Esophagus muscularis mucosa (tissue), 4 donors: Measurements from ENCODE around the gene DHX35. TPM values are rescaled to one million over a fixed set of nuclear protein-coding genes. Genes with fewer than 3 reads are reported as not detected.
A peak's percentile ranks its signal among the peaks of the same experiment; 100 is the strongest.

Experiments
- DNase-seq: peaks from one replicate; pipeline ENCODE4 v3.0.0-alpha.2; 2017; ENCODE audit errors: extremely low spot score
- H3K27ac ChIP-seq, 4 donors: fragments of 200-600 bp; sonication (generic); replicated peaks in 1 of 4; 1 replicate in 3 of 4; 2 replicates in 1 of 4; pipeline ENCODE4 v1.5.1; 2016 to 2019; ENCODE audit warnings: mild to moderate bottlenecking in 1 of 4
- H3K27me3 ChIP-seq, 4 donors: fragments of 200-600 bp; sonication (generic); one replicate each; pipeline versions ENCODE4 v1.5.1 to v1.6.0; 2016 to 2019
- H3K36me3 ChIP-seq, 4 donors: fragments of 200-600 bp; sonication (generic); one replicate each; pipeline ENCODE4 v1.5.1; 2016 to 2019
- H3K4me1 ChIP-seq, 4 donors: fragments of 200-600 bp; sonication (generic); one replicate each; pipeline ENCODE4 v1.5.1; 2016 to 2019
- H3K4me3 ChIP-seq, 4 donors: fragments of 200-600 bp; sonication (generic); 1 replicate in 2 of 4; 2 replicates in 2 of 4; pipeline ENCODE4 v1.5.1; 2016 to 2019; ENCODE audit warnings: mild to moderate bottlenecking in 4 of 4, moderate library complexity in 1 of 4
- H3K9me3 ChIP-seq, 4 donors: fragments of 200-600 bp; sonication (generic); 1 replicate in 3 of 4; 2 replicates in 1 of 4; pipeline ENCODE4 v1.5.1; 2016 to 2019
- CTCF ChIP-seq, 3 experiments: fragments of 200-600 bp in 2 of 3; fragments of 450-650 bp in 1 of 3; sonication (generic) in 2 of 3; IDR thresholded peaks; one replicate each; pipeline ENCODE4 v1.5.1; 2017 to 2019; ENCODE audit warnings: antibody characterized with exemption in 3 of 3, mild to moderate bottlenecking in 2 of 3, moderate library complexity in 1 of 3
- EP300 ChIP-seq: sonication (generic); formaldehyde crosslinking; IDR thresholded peaks from one replicate; pipeline ENCODE4 v1.6.1; 2017; ENCODE audit warnings: antibody characterized with exemption
- POLR2A ChIP-seq: fragments of 450-650 bp; IDR thresholded peaks from one replicate; pipeline ENCODE4 v1.6.1; 2017; ENCODE audit warnings: antibody characterized with exemption, moderate library complexity, mild to moderate bottlenecking, low read depth
- POLR2AphosphoS5 ChIP-seq, 2 donors: sonication (generic); formaldehyde crosslinking; IDR thresholded peaks; one replicate each; pipeline ENCODE4 v1.6.1; 2017; ENCODE audit warnings: antibody characterized with exemption in 2 of 2
- WGBS: methylation state at CpG from one replicate; pipeline ENCODE4 v1.1.5; 2018; 5-methylcytosine and 5-hydroxymethylcytosine counted together
- intact Hi-C: fragments of 100-400 bp; cut with DNase I; formaldehyde crosslinking; loops from one replicate; pipeline ENCODE4 v1.15.1; 2023
- total RNA-seq, 4 donors: library from RNA; depleted of rRNA; stranded (reverse); fragments of >200 nt; gene quantifications; one replicate each; pipeline versions ENCODE4 v1.1.0 to v1.2.1, GENCODE V29; 2016

Gene DHX35
- total RNA-seq, 4 donors from 2014 or later: 19.7 to 31.7 (median 24.5) TPM

GRCh38 chr20:38970302-38970701 lies 8.2 kb downstream of the DHX35 start:
- H3K4me3 ChIP-seq: no peak overlapping the region
- H3K9me3 ChIP-seq: no peaks in the 10 kb centered on the region
- H3K27ac ChIP-seq: peak overlapping the region; percentile 79 to 98 (median 85)
- H3K27me3 ChIP-seq: no peaks in the 10 kb centered on the region
- 65% methylated on average over 1 of the region's 1 CpG for WGBS
- H3K4me1 ChIP-seq: peaks cover 7 to 63% (median 58%) of the 10 kb centered on the region in 4 donors
- no peak for DNase-seq
- peak; percentile 7 to 86 for TF ChIP-seq POLR2AphosphoS5 (IDR thresholded peaks at IDR 0.05)
- no peak for TF ChIP-seq CTCF (IDR thresholded peaks at IDR 0.05)
- intact Hi-C loops: no loop called here
- peaks cover 0 to 41% (median 18%) of the 10 kb centered on the region in 4 donors for H3K36me3 ChIP-seq

- peak overlapping the region; percentile 79 to 98 (median 85) for H3K27ac ChIP-seq
- TF ChIP-seq POLR2A (no peak), CTCF (IDR thresholded peaks at IDR 0.05) (no peak), POLR2AphosphoS5 (IDR thresholded peaks at IDR 0.05) (no peak)
Measured at GRCh38 chr20:38973107-38973506, 11.0 kb downstream of the DHX35 start.

GRCh38 chr20:38973645-38974044 lies 11.5 kb downstream of the DHX35 start:
- peaks cover 0 to 41% (median 17%) of the 10 kb centered on the region in 4 donors for H3K36me3 ChIP-seq
- no peaks in the 10 kb centered on the region for H3K9me3 ChIP-seq
- no peak for DNase-seq
- peak overlapping the region; percentile 79 to 98 (median 85) for H3K27ac ChIP-seq
- TF ChIP-seq CTCF (IDR thresholded peaks at IDR 0.05) (no peak), EP300 (no peak), POLR2A (no peak), POLR2AphosphoS5 (IDR thresholded peaks at IDR 0.05) (no peak)
- peaks cover 10 to 63% (median 53%) of the 10 kb centered on the region in 4 donors for H3K4me1 ChIP-seq
- 59% methylated on average over 4 of the region's 5 CpGs for WGBS
- intact Hi-C loops: no loop called here
- H3K27me3 ChIP-seq: no peaks in the 10 kb centered on the region
- H3K4me3 ChIP-seq: no peak overlapping the region

More at GRCh38 chr20:38973107-38973506, 11.0 kb downstream of the DHX35 start:
- H3K27me3 ChIP-seq: no peaks in the 10 kb centered on the region
- peaks cover 10 to 63% (median 55%) of the 10 kb centered on the region in 4 donors for H3K4me1 ChIP-seq
- intact Hi-C loops: no loop called here
- H3K36me3 ChIP-seq: peaks cover 0 to 41% (median 17%) of the 10 kb centered on the region in 4 donors
- H3K4me3 ChIP-seq: no peak overlapping the region
- H3K9me3 ChIP-seq: no peaks in the 10 kb centered on the region
- no peak for DNase-seq

- no peaks in the 10 kb centered on the region for H3K27me3 ChIP-seq
- DNase-seq: no peak
- no peaks in the 10 kb centered on the region for H3K9me3 ChIP-seq
- intact Hi-C loops: no loop called here
- H3K4me1 ChIP-seq: peaks cover 6 to 63% (median 43%) of the 10 kb centered on the region in 4 donors
- WGBS: 69% methylated on average over 2 of the region's 2 CpGs
- no peak overlapping the region for H3K4me3 ChIP-seq
- H3K27ac ChIP-seq: peak overlapping the region; percentile 79 to 98 (median 85)
- TF ChIP-seq EP300 (peak; percentile 3), POLR2A (no peak), CTCF (IDR thresholded peaks at IDR 0.05) (no peak), POLR2AphosphoS5 (IDR thresholded peaks at IDR 0.05) (peak in 1 of 2 donors; percentile 31)
- H3K36me3 ChIP-seq: peaks cover 0 to 26% (median 6%) of the 10 kb centered on the region in 4 donors
Measured at GRCh38 chr20:38975539-38976120, 13.5 kb downstream of the DHX35 start.

GRCh38 chr20:38979434-38979833 lies 17.3 kb downstream of the DHX35 start:
- peaks cover 10 to 74% (median 49%) of the 10 kb centered on the region in 4 donors for H3K4me1 ChIP-seq
- 64% methylated on average over 2 of the region's 2 CpGs for WGBS
- no peak overlapping the region for H3K4me3 ChIP-seq
- H3K27ac ChIP-seq: peak overlapping the region; percentile 79 to 98 (median 85)
- H3K9me3 ChIP-seq: no peaks in the 10 kb centered on the region
- peaks cover 0 to 11% (median 0%) of the 10 kb centered on the region in 4 donors for H3K36me3 ChIP-seq
- intact Hi-C loops: no loop called here
- H3K27me3 ChIP-seq: no peaks in the 10 kb centered on the region
- DNase-seq: no peak
- TF ChIP-seq POLR2AphosphoS5 (IDR thresholded peaks at IDR 0.05) (peak in 1 of 2 donors; percentile 48), EP300 (no peak), CTCF (IDR thresholded peaks at IDR 0.05) (no peak)
